PC-3 (cell line): ENCODE results near the gene GEMIN2. TPM values are rescaled to one million over a fixed set of nuclear protein-coding genes. Genes with fewer than 3 reads are reported as not detected.

Experiments
- ATAC-seq: fragments of 200-7000 bp; cut with Tn5 transposase; 2 replicates; pipeline ENCODE4 v1.9.1; 2020; ENCODE audit warnings: mild to moderate bottlenecking, moderate library complexity
- BruUV-seq: library from RNA; stranded (reverse); fragments of 400-500 nt; replicated peaks from 2 replicates; lab custom pipeline; 2021; lab: Mats Ljungman, UMichigan
- CTCF ChIA-PET: fragments of 300-600 bp; sonication (Branson Sonifier 250); formaldehyde crosslinking; loops from one replicate; lab custom pipeline; 2022; ENCODE audit warnings: antibody characterized with exemption; lab: Charles Lee
- POLR2A ChIA-PET: fragments of 300-600 bp; sonication (Branson Sonifier 250); formaldehyde crosslinking; loops from one replicate; lab custom pipeline; 2022; ENCODE audit warnings: antibody characterized with exemption; ENCODE audit not compliant: unreplicated experiment; lab: Charles Lee
- DNase-seq: peaks from one replicate; pipeline ENCODE4 v3.0.0-alpha.2; 2015
- H2AFZ ChIP-seq: fragments of 300-600 bp; sonication (generic); 2 replicates; pipeline ENCODE4 v1.6.0; 2016; ENCODE audit warnings: antibody characterized with exemption, low read length
- H3F3A ChIP-seq: fragments of 300-600 bp; sonication (generic); one replicate; pipeline ENCODE4 v1.6.0; 2017; ENCODE audit warnings: antibody characterized with exemption, low read length, control low read depth, mild to moderate bottlenecking; ENCODE audit not compliant: unreplicated experiment
- H3K27ac ChIP-seq: fragments of 300-600 bp; sonication (generic); 2 replicates; pipeline ENCODE4 v1.5.1; 2016; ENCODE audit warnings: mild to moderate bottlenecking, low read length
- H3K27me3 ChIP-seq: fragments of 300-600 bp; sonication (generic); 2 replicates; pipeline ENCODE4 v1.6.1; 2016; ENCODE audit warnings: low read length, mixed read lengths
- H3K36me3 ChIP-seq: fragments of 300-600 bp; sonication (generic); 2 replicates; pipeline ENCODE4 v1.6.1; 2016; ENCODE audit warnings: low read depth, mixed run types, low read length, mixed read lengths
- H3K4me1 ChIP-seq: fragments of 300-600 bp; sonication (generic); 2 replicates; pipeline ENCODE4 v1.5.1; 2016; ENCODE audit warnings: low read length; ENCODE audit not compliant: insufficient read depth
- H3K4me2 ChIP-seq: fragments of 300-600 bp; sonication (generic); 2 replicates; pipeline ENCODE4 v1.6.0; 2016; ENCODE audit warnings: low read length
- H3K4me3 ChIP-seq: fragments of 300-600 bp; sonication (generic); 2 replicates; pipeline ENCODE4 v1.5.1; 2016; ENCODE audit warnings: mild to moderate bottlenecking, low read length, mixed read lengths
- H3K79me2 ChIP-seq: fragments of 300-600 bp; sonication (generic); 2 replicates; pipeline ENCODE4 v1.6.1; 2017; ENCODE audit warnings: low read length, mixed read lengths
- H3K9ac ChIP-seq: fragments of 300-600 bp; sonication (generic); 2 replicates; pipeline ENCODE4 v1.6.0; 2016; ENCODE audit warnings: mild to moderate bottlenecking, low read length
- H3K9me2 ChIP-seq: fragments of 300-600 bp; sonication (generic); replicated peaks from 2 replicates; pipeline ENCODE4 v1.6.1; 2016; ENCODE audit warnings: mixed run types, low read length, mixed read lengths
- H3K9me3 ChIP-seq: fragments of 300-600 bp; sonication (generic); 2 replicates; pipeline ENCODE4 v1.6.1; 2016; ENCODE audit warnings: low read length, mixed read lengths
- H4K20me1 ChIP-seq: fragments of 300-600 bp; sonication (generic); 2 replicates; pipeline ENCODE4 v1.6.1; 2016; ENCODE audit warnings: low read length, mixed read lengths
- EZH2 ChIP-seq: fragments of 300-600 bp; sonication (generic); IDR thresholded peaks from one replicate; pipeline ENCODE4 v1.6.1; 2017; ENCODE audit warnings: antibody characterized with exemption, mild to moderate bottlenecking, low read length; ENCODE audit not compliant: unreplicated experiment
- EZH2phosphoT487 ChIP-seq: fragments of 300-600 bp; sonication (generic); IDR thresholded peaks from 2 replicates; pipeline ENCODE4 v1.6.1; 2018; ENCODE audit warnings: mild to moderate bottlenecking, antibody characterized with exemption, low read length, borderline replicate concordance
- intact Hi-C: fragments of 100-400 bp; cut with micrococcal nuclease; formaldehyde crosslinking; loops from 2 replicates; pipeline ENCODE4 v1.9.0; 2023
- total RNA-seq: library from RNA; depleted of rRNA; stranded (reverse); fragments of >200 nt; gene quantifications from 2 replicates; pipeline ENCODE4 v1.2.3, GENCODE V29; 2014
- TF ChIP-seq, protein P1 (sequence below): fragments of 300-600 bp; sonication (generic); conservative IDR thresholded peaks from 2 replicates; pipeline ENCODE4 v1.5.1; 2017; ENCODE audit warnings: antibody characterized with exemption, low read depth, mild to moderate bottlenecking, low read length

GEMIN2 gene
- total RNA-seq, 1 experiment from 2014 or later = 48.1 TPM

- Histone ChIP-seq H3K9ac (no peak overlapping the region), H3K79me2 (no peaks in the 10 kb centered on the region), H3F3A (no peaks in the 10 kb centered on the region), H4K20me1 (no peaks in the 10 kb centered on the region), H3K36me3 (peaks cover 33% of the 10 kb centered on the region), H3K4me3 (no peak overlapping the region), H3K27me3 (no peaks in the 10 kb centered on the region), H3K9me2 (no peaks in the 10 kb centered on the region), H3K4me2 (no peak overlapping the region), H2AFZ (no peak overlapping the region), H3K27ac (no peak overlapping the region), H3K4me1 (no peaks in the 10 kb centered on the region), H3K9me3 (no peaks in the 10 kb centered on the region)
- TF ChIP-seq EZH2 (no peak), EZH2phosphoT487 (no peak)
- TF ChIP-seq, protein P1, sequence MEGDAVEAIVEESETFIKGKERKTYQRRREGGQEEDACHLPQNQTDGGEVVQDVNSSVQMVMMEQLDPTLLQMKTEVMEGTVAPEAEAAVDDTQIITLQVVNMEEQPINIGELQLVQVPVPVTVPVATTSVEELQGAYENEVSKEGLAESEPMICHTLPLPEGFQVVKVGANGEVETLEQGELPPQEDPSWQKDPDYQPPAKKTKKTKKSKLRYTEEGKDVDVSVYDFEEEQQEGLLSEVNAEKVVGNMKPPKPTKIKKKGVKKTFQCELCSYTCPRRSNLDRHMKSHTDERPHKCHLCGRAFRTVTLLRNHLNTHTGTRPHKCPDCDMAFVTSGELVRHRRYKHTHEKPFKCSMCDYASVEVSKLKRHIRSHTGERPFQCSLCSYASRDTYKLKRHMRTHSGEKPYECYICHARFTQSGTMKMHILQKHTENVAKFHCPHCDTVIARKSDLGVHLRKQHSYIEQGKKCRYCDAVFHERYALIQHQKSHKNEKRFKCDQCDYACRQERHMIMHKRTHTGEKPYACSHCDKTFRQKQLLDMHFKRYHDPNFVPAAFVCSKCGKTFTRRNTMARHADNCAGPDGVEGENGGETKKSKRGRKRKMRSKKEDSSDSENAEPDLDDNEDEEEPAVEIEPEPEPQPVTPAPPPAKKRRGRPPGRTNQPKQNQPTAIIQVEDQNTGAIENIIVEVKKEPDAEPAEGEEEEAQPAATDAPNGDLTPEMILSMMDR = no peak
- ChIA-PET CTCF (no interaction called here), POLR2A (no interaction called here)
- DNase-seq (no peak), ATAC-seq (no peak)
- intact Hi-C loops = no loop called here
- no TSS peak for BruUV-seq
Observed at GRCh38 chr14:39154594-39155189, 40.6 kb downstream of the GEMIN2 start.

DNA sequence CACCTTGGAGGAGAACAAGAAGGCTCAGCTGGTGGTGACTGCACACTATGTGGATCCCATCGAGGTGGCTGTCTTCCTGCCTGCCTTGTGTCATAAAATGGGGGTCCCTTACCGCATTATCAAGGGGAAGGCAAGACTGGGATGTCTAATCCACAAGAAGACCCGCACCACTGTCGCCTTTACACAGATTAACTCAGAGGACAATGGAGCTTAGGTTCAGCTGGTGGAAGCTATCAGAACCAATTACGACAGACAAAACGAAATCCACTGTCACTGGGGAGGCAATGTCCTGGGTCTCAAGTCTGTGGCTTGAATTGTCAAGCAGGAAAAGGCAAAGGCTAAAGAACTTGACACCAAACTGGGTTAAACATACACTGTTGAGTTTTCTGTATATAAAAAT, 43.4 kb downstream of the GEMIN2 start:
- no peak for DNase-seq
- H3K9me2 ChIP-seq = no peaks in the 10 kb centered on the region
- H3F3A ChIP-seq = no peaks in the 10 kb centered on the region
- H3K79me2 ChIP-seq = no peaks in the 10 kb centered on the region
- no peaks in the 10 kb centered on the region for H3K4me1 ChIP-seq
- no peaks in the 10 kb centered on the region for H3K27me3 ChIP-seq
- H4K20me1 ChIP-seq = no peaks in the 10 kb centered on the region
- ChIA-PET CTCF (no interaction called here), POLR2A (no interaction called here)
- no peak overlapping the region for H3K27ac ChIP-seq
- no peaks in the 10 kb centered on the region for H3K9me3 ChIP-seq
- H3K4me3 ChIP-seq = no peak overlapping the region
- no peak overlapping the region for H3K4me2 ChIP-seq
- intact Hi-C loops = no loop called here
- TF ChIP-seq, protein P1 = no peak
- TF ChIP-seq EZH2phosphoT487 (no peak), EZH2 (no peak)
- no TSS peak for BruUV-seq
- no peak overlapping the region for H2AFZ ChIP-seq
- ATAC-seq = no peak
- no peak overlapping the region for H3K9ac ChIP-seq
- peaks cover 33% of the 10 kb centered on the region for H3K36me3 ChIP-seq

DNA sequence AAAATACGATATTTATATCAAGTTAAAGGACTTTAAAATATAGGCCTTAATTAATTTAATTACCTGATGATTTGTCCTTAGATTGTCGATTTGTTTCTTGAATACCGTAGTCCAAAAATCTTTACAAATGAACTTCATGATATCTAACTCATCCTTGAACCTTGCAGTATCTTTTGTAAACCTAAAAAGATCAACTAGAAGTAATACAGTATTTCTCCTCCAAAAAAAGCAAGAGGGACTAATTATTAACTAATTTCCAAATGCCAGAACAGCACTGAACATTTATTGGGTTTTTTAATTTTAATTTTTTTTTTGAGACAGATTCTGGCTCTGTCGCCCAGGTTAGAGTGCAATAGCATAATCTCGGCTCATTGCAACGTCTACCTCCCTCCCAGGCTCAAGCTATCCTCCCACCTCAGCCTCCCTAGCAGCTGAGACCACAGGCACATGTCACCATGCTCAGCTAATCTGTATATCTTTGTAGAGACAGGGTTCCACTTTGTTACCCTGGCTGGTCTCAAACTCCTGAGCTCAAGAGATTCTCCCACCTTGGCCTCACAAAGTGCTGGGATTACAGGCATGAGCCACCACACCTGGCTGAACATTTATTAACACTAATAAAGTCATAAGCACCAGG, 44.2 kb downstream of the GEMIN2 start:
- Histone ChIP-seq H4K20me1 (no peaks in the 10 kb centered on the region), H3K4me2 (no peak overlapping the region), H3K36me3 (peaks cover 28% of the 10 kb centered on the region), H2AFZ (no peak overlapping the region), H3K9me3 (no peaks in the 10 kb centered on the region), H3K9ac (no peak overlapping the region), H3K27ac (no peak overlapping the region), H3K4me1 (no peaks in the 10 kb centered on the region), H3K79me2 (no peaks in the 10 kb centered on the region), H3K4me3 (no peak overlapping the region), H3K9me2 (no peaks in the 10 kb centered on the region), H3F3A (no peaks in the 10 kb centered on the region), H3K27me3 (no peaks in the 10 kb centered on the region)
- DNase-seq (no peak), ATAC-seq (no peak)
- no TSS peak for BruUV-seq
- intact Hi-C loops = no loop called here
- ChIA-PET CTCF (no interaction called here), POLR2A (interaction anchor here (0.6 kb wide), 1 partner anchor 56 kb away, joined by 3 read pairs; no protein-coding TSS in a partner anchor)
- no peak for TF ChIP-seq EZH2phosphoT487
